Right atrium auricular region (tissue), 2 donors: Measurements from ENCODE around the gene MUSTN1. TPM values are rescaled to one million over a fixed set of nuclear protein-coding genes. Genes with fewer than 3 reads are reported as not detected.
A peak's percentile ranks its signal among the peaks of the same experiment; 100 is the strongest.

Source experiments
- DNase-seq: peaks from one replicate; pipeline ENCODE4 v3.0.0-alpha.2; 2019; ENCODE audit warnings: low spot score
- H3K27ac ChIP-seq, 2 donors: fragments of 200-600 bp; sonication (generic); 1 replicate in 1 of 2; 2 replicates in 1 of 2; pipeline ENCODE4 v1.5.1; 2016 to 2019
- H3K27me3 ChIP-seq, 2 donors: fragments of 200-600 bp; sonication (generic); one replicate each; pipeline versions ENCODE4 v1.5.1 to v1.6.0; 2017 to 2019
- H3K36me3 ChIP-seq: fragments of 200-600 bp; sonication (generic); one replicate; pipeline ENCODE4 v1.5.1; 2016
- H3K4me1 ChIP-seq, 2 donors: fragments of 200-600 bp; sonication (generic); one replicate each; pipeline versions ENCODE4 v1.5.1 to v1.6.0; 2017 to 2019
- H3K4me3 ChIP-seq, 2 donors: fragments of 200-600 bp; sonication (generic); 1 replicate in 1 of 2; 2 replicates in 1 of 2; pipeline ENCODE4 v1.5.1; 2017 to 2019; ENCODE audit warnings: mild to moderate bottlenecking in 1 of 2, moderate library complexity in 1 of 2
- H3K9me3 ChIP-seq, 2 donors: fragments of 200-600 bp; sonication (generic); one replicate each; pipeline ENCODE4 v1.5.1; 2019
- CTCF ChIP-seq, 2 donors: fragments of 200-600 bp; sonication (generic); IDR thresholded peaks; one replicate each; pipeline ENCODE4 v1.5.1; 2019; ENCODE audit warnings: antibody characterized with exemption in 2 of 2
- total RNA-seq, 2 donors: library from RNA; depleted of rRNA; stranded (reverse); fragments of >200 nt; gene quantifications; one replicate each; pipeline ENCODE4 v1.1.0, GENCODE V29; 2016

MUSTN1 gene
- total RNA-seq, 2 donors from 2014 or later: 43.8 to 45.0 TPM

GRCh38 chr3:52842424-52842823 lies 7.6 kb upstream of the MUSTN1 start:
- no peaks in the 10 kb centered on the region for H3K9me3 ChIP-seq
- no peaks in the 10 kb centered on the region for H3K27me3 ChIP-seq
- H3K36me3 ChIP-seq: peaks cover under 1% of the 10 kb centered on the region
- TF ChIP-seq CTCF (IDR thresholded peaks at IDR 0.05): no peak
- H3K4me3 ChIP-seq: no peak overlapping the region
- H3K4me1 ChIP-seq: peaks cover 0 to 64% of the 10 kb centered on the region in 2 donors
- peak overlapping the region; percentile 58 to 88 for H3K27ac ChIP-seq
- no peak for DNase-seq

GRCh38 chr3:52841981-52842340 lies 7.1 kb upstream of the MUSTN1 start:
- peaks cover 0 to 67% of the 10 kb centered on the region in 2 donors for H3K4me1 ChIP-seq
- no peaks in the 10 kb centered on the region for H3K27me3 ChIP-seq
- H3K36me3 ChIP-seq: no peaks in the 10 kb centered on the region
- TF ChIP-seq CTCF (IDR thresholded peaks at IDR 0.05): no peak
- peak overlapping the region; percentile 58 to 88 for H3K27ac ChIP-seq
- H3K9me3 ChIP-seq: no peaks in the 10 kb centered on the region
- no peak for DNase-seq
- no peak overlapping the region for H3K4me3 ChIP-seq

GRCh38 chr3:52841211-52841980 lies 6.6 kb upstream of the MUSTN1 start:
- H3K36me3 ChIP-seq: no peaks in the 10 kb centered on the region
- no peak for DNase-seq
- peaks cover 0 to 67% of the 10 kb centered on the region in 2 donors for H3K4me1 ChIP-seq
- H3K27me3 ChIP-seq: no peaks in the 10 kb centered on the region
- no peak for TF ChIP-seq CTCF (IDR thresholded peaks at IDR 0.05)
- H3K27ac ChIP-seq: peak overlapping the region; percentile 58 to 88
- H3K9me3 ChIP-seq: no peaks in the 10 kb centered on the region
- no peak overlapping the region for H3K4me3 ChIP-seq

GRCh38 chr3:52839892-52840545 lies 5.2 kb upstream of the MUSTN1 start:
- Histone ChIP-seq H3K4me1 (peaks cover 0 to 67% of the 10 kb centered on the region in 2 donors), H3K27ac (no peak overlapping the region), H3K4me3 (no peak overlapping the region), H3K36me3 (no peaks in the 10 kb centered on the region), H3K27me3 (no peaks in the 10 kb centered on the region), H3K9me3 (no peaks in the 10 kb centered on the region)
- TF ChIP-seq CTCF (IDR thresholded peaks at IDR 0.05): no peak
- no peak for DNase-seq

- no peak for DNase-seq
- no peaks in the 10 kb centered on the region for H3K36me3 ChIP-seq
- no peak overlapping the region for H3K4me3 ChIP-seq
- H3K4me1 ChIP-seq: peaks cover 0 to 67% of the 10 kb centered on the region in 2 donors
- no peaks in the 10 kb centered on the region for H3K9me3 ChIP-seq
- H3K27me3 ChIP-seq: no peaks in the 10 kb centered on the region
- TF ChIP-seq CTCF (IDR thresholded peaks at IDR 0.05): no peak
- no peak overlapping the region for H3K27ac ChIP-seq
Observed at GRCh38 chr3:52839268-52839575, 4.4 kb upstream of the MUSTN1 start.
